Measurements from ENCODE around the gene TBX3. TPM values are rescaled to one million over a fixed set of nuclear protein-coding genes. Genes with fewer than 3 reads are reported as not detected.

TBX3 gene
- total RNA-seq, 2 donors from 2014 or later: 4.2 to 7.6 TPM

GRCh38 chr12:114682785-114683708, 928 bp downstream of the TBX3 start:
- H3K27me3 ChIP-seq: peaks cover 0 to 44% of the 10 kb centered on the region in 2 donors
- intact Hi-C loops (cut with DNase I): no loop called here
- ATAC-seq: no peak
- H3K27ac ChIP-seq: peak overlapping the region in 3 of 4 donors; percentile 27 to 55 (median 41)
- 4 to 10% methylated on average over 46 to 56 of the region's 56 CpGs for WGBS, 2 donors
- H3K36me3 ChIP-seq (replicated peaks in 1 of 2; ENCODE audit: insufficient read depth in 1 of 2, low read depth in 2 of 2): no peaks in the 10 kb centered on the region
- H3K9me3 ChIP-seq: no peaks in the 10 kb centered on the region
- peak overlapping the region in 1 of 2 donors; percentile 13 for H3K4me3 ChIP-seq
- DNase-seq: no peak
- TF ChIP-seq POLR2A (IDR thresholded peaks at IDR 0.05) (no peak), CTCF (IDR thresholded peaks at IDR 0.05) (no peak)
- peaks cover 36% of the 10 kb centered on the region for H3K4me1 ChIP-seq

GRCh38 chr12:114682106-114682784, 1.7 kb downstream of the TBX3 start:
- no peak for DNase-seq
- intact Hi-C loops (cut with DNase I): no loop called here
- 48 to 57% methylated on average over 10 of the region's 10 CpGs for WGBS, 2 donors
- peak overlapping the region in 3 of 4 donors; percentile 27 to 55 (median 30) for H3K27ac ChIP-seq
- no peaks in the 10 kb centered on the region for H3K9me3 ChIP-seq
- H3K36me3 ChIP-seq (replicated peaks in 1 of 2; ENCODE audit: insufficient read depth in 1 of 2, low read depth in 2 of 2): no peaks in the 10 kb centered on the region
- H3K27me3 ChIP-seq: peaks cover 0 to 39% of the 10 kb centered on the region in 2 donors
- no peak for ATAC-seq
- no peak for TF ChIP-seq CTCF (IDR thresholded peaks at IDR 0.05)
- TF ChIP-seq POLR2A (IDR thresholded peaks at IDR 0.05): no peak
- no peak overlapping the region for H3K4me3 ChIP-seq
- peaks cover 35% of the 10 kb centered on the region for H3K4me1 ChIP-seq

- no peak overlapping the region for H3K4me3 ChIP-seq
- no peak for ATAC-seq
- H3K27me3 ChIP-seq: peaks cover 0 to 30% of the 10 kb centered on the region in 2 donors
- DNase-seq: no peak
- intact Hi-C loops (cut with DNase I): no loop called here
- no peaks in the 10 kb centered on the region for H3K9me3 ChIP-seq
- no peak for TF ChIP-seq CTCF (IDR thresholded peaks at IDR 0.05)
- no peak for TF ChIP-seq POLR2A (IDR thresholded peaks at IDR 0.05)
- peak overlapping the region in 2 of 4 donors; percentile 3 to 30 for H3K27ac ChIP-seq
- H3K36me3 ChIP-seq (replicated peaks in 1 of 2; ENCODE audit: insufficient read depth in 1 of 2, low read depth in 2 of 2): no peaks in the 10 kb centered on the region
- peaks cover 26% of the 10 kb centered on the region for H3K4me1 ChIP-seq
- WGBS, 2 donors: 23 to 44% methylated on average over 17 of the region's 17 CpGs
Observed at GRCh38 chr12:114681116-114681871, 2.7 kb downstream of the TBX3 start.

GRCh38 chr12:114680604-114681069, 3.3 kb downstream of the TBX3 start:
- Histone ChIP-seq H3K9me3 (no peaks in the 10 kb centered on the region), H3K4me1 (peaks cover 25% of the 10 kb centered on the region), H3K27me3 (peaks cover 0 to 23% of the 10 kb centered on the region in 2 donors), H3K36me3 (replicated peaks in 1 of 2; ENCODE audit: insufficient read depth in 1 of 2, low read depth in 2 of 2) (no peaks in the 10 kb centered on the region), H3K4me3 (no peak overlapping the region), H3K27ac (no peak overlapping the region)
- TF ChIP-seq POLR2A (IDR thresholded peaks at IDR 0.05): no peak
- TF ChIP-seq CTCF (IDR thresholded peaks at IDR 0.05): no peak
- ATAC-seq (no peak), DNase-seq (no peak)
- WGBS, 2 donors: 17 to 34% methylated on average over 11 of the region's 11 CpGs
- intact Hi-C loops (cut with DNase I): no loop called here
